Stimulated activated CD4-positive, alpha-beta T cell treated with anti-CD3 and anti-CD28 coated beads, Interleukin-15, amount 100 ng/mL, for 48 hours (primary cell): ENCODE results near the gene TMEM150C.

Source experiments
- DNase-seq, 2 donors: peaks; one replicate each; pipeline ENCODE4 v3.0.0-alpha.2; 2020; ENCODE audit warnings: low read depth in 2 of 2

TMEM150C gene

DNA sequence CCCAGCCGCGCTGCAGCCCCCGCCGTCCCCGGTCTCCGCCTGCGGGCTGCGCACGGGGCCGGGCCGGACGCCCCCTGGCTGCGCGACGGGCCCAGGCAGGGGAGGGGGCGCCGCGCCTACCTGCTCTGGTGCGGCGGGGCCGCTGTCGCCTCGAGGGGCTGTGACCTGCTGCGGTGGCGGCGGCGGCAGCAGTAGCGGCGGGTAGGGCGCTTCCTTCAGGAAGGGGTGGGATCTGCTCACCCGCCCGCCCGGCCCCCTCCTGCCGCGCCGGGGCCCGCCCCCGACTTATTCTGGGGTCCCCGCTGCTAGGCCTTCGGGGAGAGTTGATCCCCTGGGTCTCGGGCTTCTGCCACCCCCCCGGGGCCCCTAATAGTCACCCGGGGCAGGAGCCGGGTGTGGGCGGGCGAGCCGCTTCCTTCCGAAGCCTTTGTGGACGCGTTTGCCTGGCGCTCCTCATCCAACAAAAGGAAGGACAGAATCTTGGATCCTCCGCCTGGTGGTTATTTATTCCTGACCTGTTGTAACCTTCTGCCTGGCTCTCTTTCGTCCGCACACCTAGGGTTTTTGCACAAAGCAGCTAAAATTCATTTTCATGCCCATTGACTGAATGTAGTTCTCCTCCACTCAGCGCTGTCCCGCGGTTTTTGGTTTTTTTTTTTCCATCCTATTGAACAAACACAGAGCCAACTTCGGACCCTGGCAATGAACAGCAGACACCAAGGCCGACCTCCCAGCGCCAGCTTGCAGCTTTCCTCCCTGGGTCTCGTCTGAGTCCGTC lies at the start of gene TMEM150C:
Gene TMEM150C, minus strand, starts transcription at position 203 of the 778 bp plus-strand sequence. CDS start 57,331 bp downstream, outside the sequence.
- DNase-seq, result no peak

GRCh38 chr4:82611527-82611926 lies 49.7 kb upstream of the TMEM150C start:
- DNase-seq, result no peak

DNA sequence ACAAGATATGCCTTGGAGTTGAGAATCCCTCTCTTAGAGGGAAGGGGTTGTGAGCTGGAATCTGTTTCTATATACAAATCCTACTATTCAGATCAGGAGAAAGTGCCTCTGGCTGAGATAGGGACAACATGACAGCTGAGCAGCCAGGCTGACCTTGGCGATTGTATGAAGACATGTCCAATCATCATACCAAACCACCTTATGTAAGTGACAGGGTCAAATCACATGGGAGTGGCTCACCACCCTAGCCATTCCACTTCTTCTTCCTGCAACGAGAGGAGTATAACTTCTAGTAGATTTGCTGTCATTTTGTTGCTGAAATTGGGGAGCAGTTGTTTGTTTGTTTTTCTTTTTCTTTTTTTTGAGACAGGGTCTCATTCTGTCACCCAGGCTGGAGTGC lies 48.3 kb upstream of the TMEM150C start:
- no peak for DNase-seq

DNA sequence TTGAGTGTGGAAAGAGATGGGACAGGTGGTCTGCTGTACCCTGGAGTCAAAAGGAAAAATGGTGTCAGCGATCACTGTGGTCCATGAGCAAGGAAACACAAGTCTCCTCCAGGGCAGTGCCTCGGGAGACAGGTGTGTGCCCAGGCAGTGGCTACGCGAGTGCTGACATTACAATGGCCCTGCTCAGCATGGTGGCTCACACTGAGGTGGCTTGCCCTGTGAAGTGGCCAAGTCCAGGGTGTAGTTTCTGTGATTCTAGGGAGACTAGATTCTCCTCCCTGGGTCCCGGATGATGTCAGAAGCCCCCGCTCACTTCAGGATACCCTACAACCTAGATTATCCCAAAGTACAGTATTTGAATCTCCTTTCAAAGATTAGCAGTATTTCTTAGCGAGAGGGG lies 44.8 kb upstream of the TMEM150C start:
- DNase-seq, result no peak

DNA sequence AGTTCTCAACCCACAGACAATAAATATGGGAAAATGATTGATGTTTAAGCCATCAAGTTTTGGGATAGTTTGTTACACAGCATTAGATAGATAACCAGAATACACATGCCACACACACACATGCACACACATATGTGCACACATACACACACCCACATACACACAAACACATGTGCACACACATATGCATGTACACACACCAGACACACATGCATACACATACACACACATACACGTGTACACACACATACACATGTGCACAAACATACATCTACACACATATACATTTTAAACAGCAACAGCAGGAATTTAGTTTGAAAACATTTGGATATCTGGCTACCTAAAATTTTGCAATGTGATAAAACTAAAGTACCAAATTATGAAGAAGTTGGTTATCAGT lies 42.7 kb upstream of the TMEM150C start:
- no peak for DNase-seq

DNA sequence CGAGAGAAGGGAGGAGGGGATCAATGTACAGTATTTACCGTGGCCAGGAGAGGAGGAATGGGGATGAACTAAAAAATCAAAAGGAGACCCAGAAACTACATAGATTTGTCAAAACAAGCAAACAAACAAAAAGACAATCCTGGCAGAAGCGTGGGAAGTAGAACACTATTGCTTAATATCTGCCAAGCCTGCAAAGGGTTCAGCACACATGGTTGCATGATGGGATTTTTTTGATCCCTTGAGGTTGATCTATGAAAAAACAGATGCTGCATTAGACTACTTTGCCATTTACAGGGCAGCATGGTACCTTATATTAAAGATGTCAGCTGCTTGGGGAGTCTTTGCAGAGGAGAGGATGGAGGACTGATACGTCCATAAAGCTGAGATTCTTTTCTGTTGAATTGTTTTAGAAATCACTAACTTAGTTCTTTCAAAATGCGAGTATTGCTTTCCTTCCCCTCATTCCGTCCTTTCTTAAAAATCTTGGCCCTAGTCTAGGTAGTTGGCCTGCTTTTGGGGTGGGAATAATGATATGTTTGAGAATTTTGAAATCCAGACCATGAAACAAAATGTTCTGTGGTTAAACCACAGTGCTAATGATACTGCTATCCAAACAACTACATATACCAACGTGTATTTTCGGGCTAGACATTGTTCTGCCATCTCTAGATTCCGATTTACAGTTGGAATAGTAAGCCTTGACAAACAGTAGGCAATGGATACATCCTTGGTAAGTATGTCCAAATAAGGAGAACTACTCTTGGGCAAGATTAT lies 39.6 kb upstream of the TMEM150C start:
- no peak for DNase-seq

GRCh38 chr4:82599336-82599735 lies 37.5 kb upstream of the TMEM150C start:
- DNase-seq, result no peak

DNA sequence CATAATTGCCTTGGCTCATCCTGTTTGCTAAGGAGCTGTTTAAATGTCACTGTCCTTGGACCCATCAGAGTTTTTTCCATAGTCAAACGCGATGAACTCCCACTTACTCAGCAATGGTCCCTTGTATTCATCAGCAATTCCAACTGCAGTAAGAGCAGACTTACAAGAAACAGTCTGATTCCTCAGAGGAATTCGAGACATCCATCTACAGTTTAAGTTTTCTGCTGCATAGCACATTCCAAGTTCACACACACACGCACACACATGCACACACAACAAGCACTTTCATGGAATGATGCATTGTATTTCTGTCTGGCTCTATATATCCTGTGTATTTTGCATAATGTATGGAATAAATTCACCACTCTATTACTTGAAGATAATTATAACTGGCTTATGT lies 32.7 kb upstream of the TMEM150C start:
- DNase-seq, result no peak

DNA sequence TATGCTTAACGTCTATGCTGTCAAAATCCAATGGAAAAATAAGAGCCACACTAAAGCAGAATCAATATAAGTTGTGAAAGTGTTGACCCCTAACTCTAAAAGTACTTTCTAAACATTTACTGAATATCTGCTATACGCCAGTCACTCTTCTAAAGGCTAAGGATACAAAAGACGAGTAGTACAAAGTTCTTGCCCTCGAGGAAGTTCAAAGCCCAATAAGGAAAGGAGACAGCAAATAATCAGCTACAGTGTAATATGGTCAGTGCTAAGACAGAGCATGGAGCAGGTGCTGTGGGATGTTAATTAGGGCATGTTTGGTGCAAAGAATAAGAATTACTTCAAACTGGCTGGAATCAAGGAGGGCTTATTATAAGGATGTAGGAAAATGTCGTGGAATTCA lies 31.6 kb upstream of the TMEM150C start:
- no peak for DNase-seq

DNA sequence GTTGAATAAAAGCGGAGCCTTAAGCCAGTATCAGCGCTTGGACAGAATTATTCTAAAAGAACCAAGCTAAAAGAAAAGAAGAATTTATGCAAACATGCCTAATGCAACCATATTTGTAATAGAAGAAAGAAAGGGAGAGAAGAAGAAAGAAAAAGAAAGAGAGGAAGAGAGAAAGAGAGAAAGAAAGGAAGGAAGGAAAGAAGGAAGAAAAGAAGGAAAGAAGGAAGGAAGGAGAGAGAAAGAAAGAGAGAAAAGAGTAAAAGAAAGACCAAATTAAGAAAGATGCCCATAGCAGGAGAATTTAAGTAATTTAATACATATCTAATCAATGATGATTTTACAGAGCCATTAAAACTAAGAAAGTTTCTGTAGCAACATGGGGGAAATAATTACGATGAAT lies 30.9 kb upstream of the TMEM150C start:
- no peak for DNase-seq

DNA sequence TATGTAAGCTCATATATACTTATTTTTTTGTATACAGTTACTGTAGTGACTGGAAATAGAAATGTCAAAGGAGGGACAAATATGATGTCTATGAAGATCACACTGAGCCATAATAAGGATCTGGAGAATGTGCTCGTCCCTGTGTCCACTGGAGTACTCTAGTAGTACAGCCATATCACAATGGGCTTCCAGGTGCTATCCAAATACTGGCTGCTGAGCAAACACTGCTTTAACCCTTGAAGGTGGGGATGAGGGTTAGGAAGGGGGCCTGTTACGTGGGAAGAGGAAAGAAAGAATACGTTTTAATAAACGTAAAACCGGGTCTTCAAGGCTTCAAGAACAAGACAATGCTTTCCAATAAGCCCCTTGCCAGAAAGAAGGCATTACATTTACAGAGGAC lies 29.8 kb upstream of the TMEM150C start:
- DNase-seq, result no peak

DNA sequence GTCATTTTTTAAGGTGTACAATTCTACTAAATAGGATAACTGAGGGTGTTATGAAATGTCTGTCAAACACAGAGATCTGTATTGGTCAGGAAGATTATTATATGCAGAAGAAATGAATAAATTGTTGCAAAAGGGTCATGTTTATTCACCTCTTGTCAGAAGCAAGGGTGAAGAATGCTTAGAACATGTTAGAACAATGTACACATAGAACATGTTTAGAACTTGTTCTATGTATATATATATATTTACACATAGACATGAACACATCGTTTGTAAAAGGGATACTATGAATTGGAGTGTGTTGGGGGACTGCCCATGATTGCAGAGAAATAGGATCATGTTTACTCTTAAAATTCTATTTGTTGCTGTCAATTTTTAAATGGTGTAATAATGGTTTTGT lies 28.0 kb upstream of the TMEM150C start:
- no peak for DNase-seq

- DNase-seq, result no peak
Observed at GRCh38 chr4:82588771-82589270, 27.0 kb upstream of the TMEM150C start.

GRCh38 chr4:82587826-82588540 lies 26.2 kb upstream of the TMEM150C start:
- DNase-seq, result no peak

DNA sequence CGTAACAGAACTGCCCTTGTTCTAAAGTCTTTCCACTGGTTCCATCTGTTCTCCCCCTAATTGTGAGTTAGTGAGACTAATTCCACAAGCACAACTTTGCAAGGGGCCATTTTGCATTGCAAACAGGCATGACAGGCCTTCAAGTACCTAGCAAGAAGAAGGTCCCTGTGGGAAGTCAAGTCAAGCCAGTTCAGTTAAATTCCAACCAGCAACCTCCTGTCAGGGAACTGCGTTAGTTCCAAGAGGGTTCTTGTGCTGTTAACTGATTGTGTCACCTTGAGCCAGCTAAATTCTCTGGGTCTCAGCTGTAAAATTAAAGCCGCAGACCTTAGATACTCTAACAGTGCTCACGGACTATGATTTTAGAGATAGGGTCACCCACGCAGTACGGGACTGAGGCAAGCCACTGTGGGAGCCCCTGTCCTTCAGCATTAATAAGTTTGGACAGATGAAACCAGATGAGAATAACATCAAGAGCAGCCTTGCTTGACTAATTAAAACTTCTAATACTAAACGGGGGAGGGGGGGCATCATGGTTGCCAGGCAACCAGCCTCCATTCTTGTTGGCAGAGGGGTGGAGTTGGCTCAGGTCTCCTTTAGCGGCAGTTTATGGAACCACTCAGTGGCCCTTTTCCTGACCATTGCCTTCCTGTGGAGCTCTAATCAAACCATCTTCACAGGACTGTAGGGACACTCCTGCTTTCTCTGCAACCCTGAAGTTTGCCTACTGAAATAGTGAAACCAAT lies 24.1 kb upstream of the TMEM150C start:
- DNase-seq, result no peak

DNA sequence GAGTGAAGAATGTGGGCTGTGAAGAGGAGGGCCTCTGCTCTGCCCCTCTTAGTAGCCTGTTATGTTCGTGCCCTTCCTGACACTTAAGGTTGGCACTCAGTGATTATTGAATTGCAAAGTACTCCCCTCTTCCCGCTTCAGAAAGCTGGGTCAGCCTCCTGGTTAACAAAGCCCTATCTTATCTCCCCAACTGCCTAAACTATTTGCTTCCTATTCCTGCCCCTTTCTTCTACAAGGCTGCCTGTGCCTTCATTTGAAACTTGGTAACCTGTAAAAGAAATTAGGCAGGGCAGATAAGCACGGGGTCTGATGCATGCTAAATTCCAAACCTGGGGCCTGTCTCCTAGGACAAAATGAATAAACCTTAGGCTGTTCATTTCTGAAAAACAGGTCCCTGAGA lies 23.1 kb upstream of the TMEM150C start:
- no peak for DNase-seq

DNA sequence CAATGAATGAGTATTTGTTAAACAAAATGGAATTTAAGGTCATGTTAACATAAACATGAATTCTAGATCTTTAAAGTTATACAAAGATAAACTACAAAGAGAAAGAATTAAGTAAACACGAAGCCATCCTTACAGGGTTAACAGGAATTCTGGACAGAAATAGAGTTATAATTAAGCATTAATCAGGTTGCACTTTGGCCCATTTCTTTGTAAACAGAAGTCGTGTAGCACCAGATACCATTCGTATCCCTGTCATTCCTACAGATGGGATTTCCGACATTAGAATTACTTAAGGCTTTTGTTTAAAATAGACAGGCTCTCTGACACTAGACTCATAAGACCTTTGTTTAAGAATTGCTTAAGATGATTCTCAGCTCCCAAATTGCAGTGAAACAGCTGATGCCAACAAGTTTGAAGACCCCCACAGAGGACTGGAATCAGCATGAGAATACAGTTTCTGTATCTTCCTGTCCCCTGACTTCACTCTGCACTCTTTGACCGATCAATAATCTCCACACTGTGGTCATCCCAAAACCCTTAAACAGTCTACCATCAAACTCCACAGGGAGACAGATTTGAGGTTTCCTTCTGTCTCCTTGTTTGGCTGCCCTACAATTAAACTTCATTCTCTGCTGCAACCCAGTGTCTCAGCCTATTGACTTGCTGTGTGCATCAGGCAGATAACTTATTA lies 22.3 kb upstream of the TMEM150C start:
- DNase-seq, result no peak

DNA sequence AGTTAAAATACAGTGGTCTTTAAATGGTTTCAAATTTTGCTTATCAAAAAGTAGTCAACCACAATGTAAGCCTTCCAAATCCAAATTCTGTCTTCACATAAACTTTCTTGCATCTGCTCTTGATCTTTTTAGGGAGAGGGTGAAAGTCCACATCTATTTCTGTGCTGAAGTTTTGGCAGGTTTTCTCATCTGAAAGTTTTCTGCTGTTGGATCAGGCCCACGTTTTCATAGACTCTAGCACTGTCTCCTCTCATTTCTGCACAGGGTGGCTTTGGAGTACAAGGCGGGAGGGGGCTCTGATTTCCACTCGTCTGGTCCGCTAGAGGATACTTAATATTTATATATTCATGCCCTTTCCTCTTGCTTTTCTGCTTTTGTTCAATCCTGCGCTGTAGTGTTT lies 18.1 kb upstream of the TMEM150C start:
- no peak for DNase-seq

DNA sequence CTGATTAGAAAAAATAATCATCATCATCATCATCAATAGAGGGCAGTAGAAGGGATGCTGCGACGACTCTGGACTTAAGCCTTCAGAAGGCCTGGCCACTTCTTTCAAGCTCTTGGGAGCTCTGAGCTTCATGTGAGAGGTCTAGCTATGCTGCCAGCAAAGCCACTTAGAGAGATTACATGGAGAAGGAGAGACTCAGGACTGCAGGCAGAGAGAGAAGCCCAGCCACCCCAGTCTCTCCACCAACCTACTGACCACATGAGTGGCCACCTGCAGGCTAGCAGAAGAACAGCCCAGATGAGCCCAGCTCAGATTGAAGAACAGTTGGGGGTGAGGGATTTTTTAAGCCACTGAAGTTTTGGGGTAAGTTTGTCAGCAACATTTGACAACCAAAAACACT lies 17.1 kb upstream of the TMEM150C start:
- no peak for DNase-seq

DNA sequence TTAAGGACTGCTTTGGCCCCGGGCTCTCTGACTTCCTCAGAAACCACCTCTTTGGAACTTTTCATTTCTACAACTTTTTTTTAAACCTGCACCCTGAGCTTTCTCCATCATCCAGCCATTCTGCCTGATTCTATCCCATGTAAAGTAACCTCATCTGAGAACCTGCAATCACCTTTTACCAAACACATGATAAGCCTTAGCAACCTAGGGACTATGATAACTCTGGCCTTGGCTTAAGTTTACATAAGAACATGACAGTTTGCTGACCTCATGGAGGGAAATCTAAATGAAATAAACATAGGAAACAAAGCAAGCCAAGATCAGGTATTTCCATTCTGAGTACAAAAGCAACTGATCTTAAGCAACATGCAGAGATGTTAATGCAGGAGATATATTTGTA lies 15.7 kb upstream of the TMEM150C start:
- DNase-seq, result no peak

GRCh38 chr4:82569727-82570126 lies 7.9 kb upstream of the TMEM150C start:
- DNase-seq, result no peak
